ENCODE data around the gene SCARB1. TPM values are rescaled to one million over a fixed set of nuclear protein-coding genes. Genes with fewer than 3 reads are reported as not detected.

Gene SCARB1
- total and polyA plus RNA-seq, 9 of the 15 experiments (the other 6 are each of a cell fraction or from before 2014, with no cell fraction given), result 0.56 to 157 (median 52.8) TPM

GRCh38 chr12:124884587-124885438 lies 21.1 kb upstream of the SCARB1 start (continued):
- TF ChIP-seq ZMIZ1 (IDR thresholded peaks at IDR 0.05; ENCODE audit: low read depth in 2 of 2, low read length in 2 of 2) (peak in 1 of 2 experiments; percentile 62; a peak in 1 of 4 replicates), MTA3 (IDR thresholded peaks at IDR 0.05; ENCODE audit: borderline replicate concordance) (peak; percentile 80; the same call in 1 of the 2 replicates), CREM (IDR thresholded peaks at IDR 0.05; ENCODE audit: low read depth) (peak; percentile 77), RBFOX2 (IDR thresholded peaks at IDR 0.05; ENCODE audit: low read depth, low read length) (peak; percentile 38; the same call in 1 of the 2 replicates), RERE (CRISPR knock-in tag; IDR thresholded peaks at IDR 0.05; ENCODE audit: borderline replicate concordance) (no peak), ZNF586 (CRISPR knock-in tag; conservative IDR thresholded peaks at IDR 0.05) (no peak), HNRNPUL1 (IDR thresholded peaks at IDR 0.05; ENCODE audit: low read length) (0 out of 2 replicates have a peak, but pooled peaks have one; percentile 69), HSF4 (CRISPR knock-in tag; IDR thresholded peaks at IDR 0.05; ENCODE audit: borderline replicate concordance) (no peak), SIRT6 (IDR thresholded peaks at IDR 0.05; ENCODE audit: low read depth, low read length) (no peak), E2F5 (CRISPR knock-in tag; IDR thresholded peaks at IDR 0.05) (no peak), KLF1 (tag; IDR thresholded peaks at IDR 0.05) (peak; percentile 66; the same call in 1 of the 2 replicates), MTA2 (IDR thresholded peaks at IDR 0.05; ENCODE audit: low read depth) (peak; percentile 85), RB1 (IDR thresholded peaks at IDR 0.05; ENCODE audit: low read depth) (peak; percentile 22; the same call in 1 of the 2 replicates), L3MBTL2 (IDR thresholded peaks at IDR 0.05) (peak; percentile 46; the same call in 1 of the 2 replicates), GATAD2A (IDR thresholded peaks at IDR 0.05) (0 out of 2 replicates have a peak, but pooled peaks have one; percentile 50), ETS1 (conservative IDR thresholded peaks at IDR 0.05; ENCODE audit: control insufficient read depth, low read depth, low read length) (peak; percentile 71; the same call in 1 of the 2 replicates)
